Gastrocnemius medialis (tissue), 4 donors: Measurements from ENCODE around the gene MST1R.

Experiments
- CTCF ChIP-seq, 5 experiments: fragments of 450-650 bp in 3 of 5; fragments of 200-600 bp in 2 of 5; sonication (generic) in 2 of 5; IDR thresholded peaks in 4 of 5; conservative IDR thresholded peaks in 1 of 5; 1 replicate in 4 of 5; 2 replicates in 1 of 5; pipeline ENCODE4 v1.5.1; 2016 to 2019; ENCODE audit warnings: antibody characterized with exemption in 5 of 5, mild to moderate bottlenecking in 3 of 5, moderate library complexity in 3 of 5
- POLR2A ChIP-seq, 2 donors: fragments of 450-650 bp; IDR thresholded peaks; one replicate each; pipeline ENCODE4 v1.6.1; 2017; ENCODE audit warnings: antibody characterized with exemption in 2 of 2, mild to moderate bottlenecking in 2 of 2, moderate library complexity in 2 of 2

GRCh38 chr3:49902511-49903345, 945 bp downstream of the MST1R start:
- TF ChIP-seq CTCF (IDR thresholded peaks at IDR 0.05 in 4 of 5, conservative IDR thresholded peaks at IDR 0.05 in 1 of 5) (no peak), POLR2A (IDR thresholded peaks at IDR 0.05) (no peak)
